Caki2 (cell line): ENCODE results near the gene FLNC. TPM values are rescaled to one million over a fixed set of nuclear protein-coding genes. Genes with fewer than 3 reads are reported as not detected.

Experiments used
- DNase-seq: peaks from one replicate; pipeline ENCODE4 v3.0.0-alpha.2; 2015; ENCODE audit warnings: low read depth
- in situ Hi-C: cut with HindIII; loops from 2 replicates; pipeline ENCODE4 v1.10.0; 2016; ENCODE audit warnings: low sequenced_read_pairs, low pct_unique_long_range_greater_than_20kb, mixed read lengths
- total RNA-seq: library from RNA; depleted of rRNA; stranded (reverse); fragments of >200 nt; shearing (Covaris generic); gene quantifications from 2 replicates; pipeline ENCODE4 v1.2.3, GENCODE V29; 2014; ENCODE audit warnings: low replicate concordance; rRNA removed

The FLNC gene
- total RNA-seq, result 0.12 TPM in 1 of 2 replicates, not detected in the other

- DNase-seq, result no peak
- in situ Hi-C loops, result no loop called here
Observed at GRCh38 chr7:128830231-128831177, at the start of gene FLNC. TSS of gene FLNC (plus strand) at chr7:128830406. CDS start at chr7:128830638, 232 bp downstream.

GRCh38 chr7:128781126-128781525 lies 49.1 kb upstream of the FLNC start:
- in situ Hi-C loops, result no loop called here
- DNase-seq, result no peak

GRCh38 chr7:128781851-128782250 lies 48.4 kb upstream of the FLNC start:
- in situ Hi-C loops, result no loop called here
- no peak for DNase-seq

- DNase-seq, result no peak
- in situ Hi-C loops, result no loop called here
Observed at GRCh38 chr7:128783143-128783861, 46.9 kb upstream of the FLNC start.

- DNase-seq, result no peak
Observed at GRCh38 chr7:128785738-128786137, 44.5 kb upstream of the FLNC start.

GRCh38 chr7:128788446-128789412 lies 41.5 kb upstream of the FLNC start:
- DNase-seq, result no peak
- in situ Hi-C loops, result no loop called here

More at GRCh38 chr7:128785738-128786137, 44.5 kb upstream of the FLNC start:
- in situ Hi-C loops, result no loop called here

GRCh38 chr7:128790315-128791041 lies 39.7 kb upstream of the FLNC start:
- DNase-seq, result no peak
- in situ Hi-C loops, result no loop called here

GRCh38 chr7:128791121-128791971 lies 38.9 kb upstream of the FLNC start, which contains the start of gene CCDC136:
TSS of gene CCDC136 (plus strand) at chr7:128791968. CDS start at chr7:128792412, 444 bp downstream.
- in situ Hi-C loops, result no loop called here
- peak; percentile 50 for DNase-seq

- no peak for DNase-seq
- in situ Hi-C loops, result no loop called here
Observed at GRCh38 chr7:128791972-128792327, 38.3 kb upstream of the FLNC start.

- in situ Hi-C loops, result no loop called here
- no peak for DNase-seq
Observed at GRCh38 chr7:128792471-128793180, 37.6 kb upstream of the FLNC start.

GRCh38 chr7:128793181-128793547 lies 37.0 kb upstream of the FLNC start:
- in situ Hi-C loops, result no loop called here
- no peak for DNase-seq

- in situ Hi-C loops, result no loop called here
- no peak for DNase-seq
Observed at GRCh38 chr7:128794020-128794419, 36.2 kb upstream of the FLNC start.

- in situ Hi-C loops, result no loop called here
- no peak for DNase-seq
Observed at GRCh38 chr7:128794436-128794835, 35.8 kb upstream of the FLNC start.

- DNase-seq, result no peak
- in situ Hi-C loops, result no loop called here
Observed at GRCh38 chr7:128795129-128795528, 35.1 kb upstream of the FLNC start.

GRCh38 chr7:128796327-128796726 lies 33.9 kb upstream of the FLNC start:
- DNase-seq, result no peak
- in situ Hi-C loops, result no loop called here

- in situ Hi-C loops, result no loop called here
- no peak for DNase-seq
Observed at GRCh38 chr7:128799451-128799850, 30.8 kb upstream of the FLNC start.
